ENCODE results near the gene CDCA7L.
"Not testable (repeated sequence)": the region's sequence is repeated elsewhere in the genome, so short reads cannot be mapped to it uniquely, and the experiment has no call there.

Gene CDCA7L

DNA sequence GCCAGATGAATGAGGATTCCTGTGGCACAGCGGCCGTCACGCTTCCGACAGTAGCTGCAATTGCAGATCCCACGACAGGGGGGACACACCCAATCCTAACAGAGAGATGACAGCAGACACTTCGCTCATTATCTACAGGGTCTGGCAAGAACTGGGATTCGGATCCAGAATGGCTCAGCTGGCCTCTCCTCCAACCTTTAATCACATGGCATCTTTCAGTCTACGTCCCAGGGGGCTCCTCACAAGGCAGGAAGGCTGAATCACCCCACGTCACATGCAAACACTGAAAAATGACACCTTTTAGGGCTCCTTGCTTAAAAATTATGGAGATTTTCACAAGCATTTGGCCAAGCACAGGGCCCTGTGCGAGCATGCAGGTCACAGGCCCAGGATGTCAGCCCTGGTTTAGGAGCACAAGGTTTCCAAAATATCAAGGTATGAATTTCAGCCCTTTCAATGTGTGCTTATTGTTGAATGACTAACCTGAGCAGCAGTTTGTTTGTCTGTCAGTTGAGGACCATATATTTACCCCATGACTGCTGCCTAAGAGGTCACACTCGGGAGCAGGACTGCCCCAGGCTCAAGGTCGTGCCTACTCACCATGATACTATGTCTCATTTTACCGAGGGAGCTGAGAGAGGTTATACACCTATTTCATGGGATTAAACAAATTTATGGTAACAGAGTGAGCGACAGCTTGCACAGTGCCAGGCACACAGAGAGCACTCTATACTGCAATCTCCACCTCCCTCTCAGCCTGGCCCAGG, 42.5 kb downstream of the CDCA7L start:
- DNase-seq, result no peak

- no peak for DNase-seq
Measured at GRCh38 chr7:21902240-21902639, 43.5 kb downstream of the CDCA7L start.

DNA sequence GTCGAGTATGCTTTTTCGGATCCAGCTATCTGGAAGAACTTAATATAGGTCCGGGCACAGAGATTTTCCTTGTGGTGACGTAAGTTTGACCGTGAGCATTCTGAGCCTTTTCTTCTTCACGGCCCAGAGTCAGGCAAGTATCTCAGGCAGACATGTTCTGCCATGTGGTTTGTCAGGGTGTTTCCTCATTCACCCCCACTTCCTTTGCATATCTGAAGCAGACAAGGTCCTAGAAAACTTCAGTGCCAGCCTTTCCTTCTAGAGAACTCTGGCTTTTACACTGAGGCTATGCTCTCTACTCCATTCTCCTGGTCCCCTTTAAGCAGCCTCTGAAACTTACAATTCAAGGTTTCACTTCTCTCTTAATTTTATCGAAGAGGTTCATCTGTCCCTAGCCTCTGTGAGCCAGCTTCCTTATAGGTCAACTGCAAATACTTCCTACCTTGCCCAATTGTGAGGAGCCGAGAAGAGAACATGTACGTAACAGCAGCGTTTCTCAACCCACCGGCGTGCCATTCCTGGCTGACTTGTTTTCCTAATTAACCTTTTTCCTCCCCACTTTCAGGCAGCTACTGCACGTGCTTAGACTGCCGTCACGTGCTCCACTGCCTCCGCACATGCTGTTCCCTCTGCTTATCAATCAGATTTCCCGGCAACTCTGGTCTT, 47.3 kb downstream of the CDCA7L start:
- DNase-seq, result no peak

GRCh38 chr7:21893401-21893800, 52.3 kb downstream of the CDCA7L start:
- no peak for DNase-seq

- no peak for DNase-seq
Measured at GRCh38 chr7:21891291-21891690, 54.4 kb downstream of the CDCA7L start.

DNA sequence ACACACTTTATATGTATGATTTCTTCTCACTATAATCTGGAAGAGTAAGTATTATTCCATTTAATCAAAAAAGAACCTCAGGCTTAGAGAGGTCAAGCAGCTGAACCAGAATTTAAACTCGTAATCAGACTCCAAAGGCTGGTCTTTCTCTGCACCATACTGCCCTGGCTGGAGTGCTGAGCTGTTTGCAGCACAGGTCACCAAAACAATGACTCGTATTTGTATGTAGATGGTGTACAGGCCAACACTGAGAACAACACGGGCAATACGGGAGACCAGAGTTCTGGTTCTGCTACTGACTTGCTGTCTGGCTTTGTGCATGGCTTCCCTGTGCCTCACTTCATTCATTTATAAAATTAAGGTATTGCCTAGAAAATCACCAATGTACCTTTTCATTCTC, 57.9 kb downstream of the CDCA7L start:
- no peak for DNase-seq

GRCh38 chr7:21887353-21887752, 58.3 kb downstream of the CDCA7L start:
- no peak for DNase-seq

DNA sequence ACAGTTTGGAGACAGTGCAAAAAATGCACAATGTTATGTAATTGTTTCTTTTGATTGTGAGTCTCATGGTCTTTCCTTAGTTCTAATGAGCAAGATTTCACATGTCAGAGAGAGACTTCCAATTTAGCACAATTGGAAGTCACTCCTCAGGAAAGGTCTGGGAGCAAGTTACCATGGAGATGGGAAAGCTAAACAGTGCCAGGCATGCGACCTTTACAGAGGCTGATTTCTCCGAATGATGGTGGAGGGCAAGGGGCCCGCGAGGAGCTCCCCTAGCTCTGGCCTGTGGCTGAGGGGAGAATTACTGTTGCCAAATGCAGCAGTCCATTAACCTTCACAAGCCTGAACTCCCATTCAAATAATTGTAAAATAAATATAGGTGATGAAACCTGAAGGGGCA, 59.3 kb downstream of the CDCA7L start:
- no peak for DNase-seq

DNA sequence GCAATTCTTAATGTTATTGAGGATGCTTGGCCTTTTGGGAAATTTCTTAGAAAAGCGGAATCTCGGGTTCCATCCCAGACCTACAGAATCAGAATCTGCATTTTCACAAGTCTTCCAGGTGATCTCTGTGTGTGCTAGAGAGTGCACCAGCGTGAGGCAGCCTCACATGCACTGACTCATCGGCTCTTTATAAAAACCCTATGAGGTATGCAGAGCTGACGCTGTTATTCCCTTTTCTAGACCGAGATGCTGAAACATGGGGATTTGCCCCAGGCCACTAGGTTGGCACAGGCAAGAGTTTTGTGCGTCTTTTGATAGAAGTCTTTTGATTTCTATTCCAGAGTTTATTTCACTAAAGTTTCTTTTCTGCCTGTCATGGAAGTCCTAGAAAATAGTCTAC, 61.2 kb downstream of the CDCA7L start:
- DNase-seq, result no peak

DNA sequence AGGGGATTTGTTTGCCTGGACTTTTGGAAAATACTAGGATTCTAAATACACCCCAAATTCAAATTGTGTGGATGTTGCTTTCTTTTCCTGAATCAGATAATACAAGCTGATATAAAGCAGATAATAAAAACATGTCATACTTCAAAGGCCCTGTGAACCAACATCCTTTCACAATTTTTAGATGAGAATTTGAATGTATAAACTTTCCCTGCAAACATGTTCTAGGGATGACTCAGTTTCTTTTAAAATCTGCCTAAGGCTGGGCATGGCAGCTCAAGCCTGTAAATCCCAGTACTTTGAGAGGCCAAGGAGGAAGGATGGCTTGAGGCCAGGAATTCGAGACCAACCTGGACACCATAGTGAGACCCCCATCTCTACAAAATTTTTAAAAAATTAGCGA, 62.2 kb downstream of the CDCA7L start:
- not testable (repeated sequence) for DNase-seq

- no peak for DNase-seq
Measured at GRCh38 chr7:21883069-21883468, 62.6 kb downstream of the CDCA7L start.

DNA sequence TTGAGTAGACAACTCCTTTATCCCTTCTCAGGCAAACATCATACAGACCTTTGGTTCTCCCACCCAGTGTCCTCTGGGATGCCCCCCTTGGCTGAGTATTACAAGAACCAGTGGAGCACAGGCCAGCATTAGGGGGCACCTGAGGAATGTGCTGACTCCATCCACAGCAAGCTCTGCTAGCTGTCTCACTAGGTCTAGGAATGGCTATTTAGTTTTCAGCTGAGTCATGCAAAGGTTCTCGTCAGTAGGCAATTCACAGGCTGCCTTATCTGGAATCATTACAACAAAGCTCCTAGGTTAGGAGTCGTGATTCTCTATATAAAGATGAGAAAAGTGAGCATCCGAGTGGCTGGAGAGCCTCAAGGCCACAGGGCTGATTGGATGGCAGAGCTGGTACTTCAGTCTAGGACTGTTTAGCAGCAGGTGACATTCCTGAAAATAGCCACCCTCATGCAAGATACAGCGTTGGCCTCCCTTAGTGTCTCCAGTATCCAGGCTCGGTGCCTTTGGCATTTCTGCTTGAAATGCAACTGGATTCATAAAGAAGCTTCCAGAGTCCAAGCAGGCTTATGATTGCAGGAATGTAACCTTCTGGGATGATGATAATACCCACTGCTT, 75.8 kb downstream of the CDCA7L start:
- DNase-seq, result no peak

DNA sequence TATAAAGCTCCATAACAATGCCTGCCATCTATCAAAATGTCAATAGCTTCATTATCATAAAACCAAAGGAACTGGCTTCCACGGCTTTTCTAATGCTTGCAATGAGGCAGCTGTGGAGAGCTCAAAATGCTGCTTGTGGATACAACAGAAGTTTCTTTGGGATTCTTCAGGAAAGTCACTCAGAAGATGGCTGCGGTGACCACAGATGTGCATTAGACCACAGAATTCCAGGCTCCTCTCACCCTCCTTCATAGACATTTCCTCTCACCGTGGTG, 77.2 kb downstream of the CDCA7L start:
- DNase-seq, result no peak

DNA sequence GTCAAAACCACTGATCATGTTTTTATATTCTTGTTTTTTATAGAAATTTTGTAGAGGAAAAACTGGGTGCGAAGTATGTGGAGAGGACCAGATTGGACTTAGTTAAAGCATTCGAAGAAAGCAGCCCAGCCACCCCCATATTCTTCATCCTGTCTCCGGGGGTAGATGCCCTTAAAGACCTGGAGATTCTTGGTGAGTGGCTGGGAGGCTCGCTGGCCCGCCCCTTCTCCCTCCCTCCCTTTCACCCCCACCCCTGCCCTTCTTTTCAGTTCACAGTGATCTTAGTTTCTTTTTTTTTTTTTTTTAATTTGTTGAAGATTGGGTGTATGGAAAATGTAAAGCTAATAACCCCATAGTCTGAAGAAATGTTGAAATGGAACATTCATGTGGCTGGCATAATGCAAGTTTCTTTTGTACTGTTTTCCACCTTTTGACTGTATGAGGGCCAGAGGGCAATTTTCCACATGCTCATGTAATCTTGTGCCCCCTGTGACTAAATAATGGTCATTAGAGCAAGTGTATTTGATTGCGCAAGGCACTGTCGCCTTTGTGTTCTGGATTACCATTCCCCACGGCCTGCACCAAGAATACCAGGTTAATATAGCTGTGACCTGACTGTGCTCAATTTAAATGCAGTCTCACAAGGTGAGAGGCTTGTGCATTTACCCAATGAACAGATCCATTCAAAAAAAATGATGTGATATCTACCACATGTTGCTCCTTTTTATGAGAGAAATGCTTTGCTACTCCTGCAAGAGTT, 77.7 kb downstream of the CDCA7L start:
- DNase-seq, result no peak

- no peak for DNase-seq
Measured at GRCh38 chr7:21867226-21867625, 78.5 kb downstream of the CDCA7L start.

GRCh38 chr7:21866731-21867130, 79.0 kb downstream of the CDCA7L start:
- DNase-seq, result no peak

DNA sequence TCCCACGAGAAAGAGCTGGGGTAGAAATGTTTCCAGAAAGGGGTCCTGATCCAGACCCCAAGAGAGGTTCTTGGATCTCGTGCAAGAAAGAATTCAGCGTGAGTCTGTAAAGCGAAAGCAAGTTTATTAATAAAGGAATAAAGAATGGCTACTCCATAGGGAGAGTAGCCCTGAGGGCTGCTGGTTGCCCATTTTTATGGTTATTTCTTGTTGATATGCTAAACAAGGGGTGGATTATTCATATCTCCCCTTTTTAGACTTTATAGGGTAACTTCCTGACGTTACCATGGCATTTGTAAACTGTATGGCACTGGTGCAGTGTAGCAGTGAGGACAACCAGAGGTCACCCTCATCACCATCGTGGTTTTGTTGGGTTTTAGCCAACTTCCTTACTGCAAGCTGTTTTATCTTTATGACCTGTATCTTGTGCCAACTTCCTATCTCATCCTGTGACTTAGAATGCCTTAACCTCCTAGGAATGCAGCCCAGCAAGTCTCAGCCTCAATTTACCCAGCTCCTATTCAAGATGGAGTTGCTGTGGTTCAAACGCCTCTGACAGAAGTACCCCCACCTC, 80.0 kb downstream of the CDCA7L start:
- DNase-seq, result not testable (repeated sequence)

DNA sequence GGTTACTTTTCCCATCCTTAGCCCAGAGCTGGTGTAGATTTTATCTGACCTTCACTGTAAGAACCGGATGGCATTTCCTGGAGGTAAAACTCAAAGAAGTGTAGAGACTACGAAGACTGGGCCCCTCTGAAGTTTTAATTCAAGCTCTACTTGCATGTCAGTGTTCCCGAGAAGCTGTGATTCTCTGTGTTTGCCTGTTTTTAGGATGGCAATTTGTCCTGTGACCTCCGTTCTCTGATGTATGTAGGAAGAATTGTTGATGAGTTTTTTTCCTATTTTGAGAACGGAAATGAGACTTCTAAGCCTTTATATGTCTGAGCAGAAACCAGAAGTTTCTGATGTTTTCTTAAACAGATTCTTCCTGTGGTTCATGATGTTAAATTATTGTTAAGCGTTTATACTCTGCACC, 94.1 kb downstream of the CDCA7L start:
- no peak for DNase-seq

All from NCI-H2029 (cell line).